SU-DHL-6 (cell line): ENCODE data around the gene KLK1.

Experiments used
- H2AFZ ChIP-seq: fragments of 200-600 bp; sonication (generic); 2 replicates; pipeline ENCODE4 v1.6.1; 2014; ENCODE audit warnings: low read depth, mild to moderate bottlenecking, moderate library complexity, mixed read lengths, antibody characterized with exemption, low read length; ENCODE audit not compliant: severe bottlenecking
- H3F3A ChIP-seq: fragments of 200-600 bp; shearing (Covaris generic); 2 replicates; pipeline ENCODE4 v1.6.0; 2016; ENCODE audit warnings: antibody characterized with exemption, mild to moderate bottlenecking; ENCODE audit not compliant: insufficient read depth
- H3K27ac ChIP-seq: fragments of 200-600 bp; sonication (generic); 2 replicates; pipeline ENCODE4 v1.5.1; 2016; ENCODE audit warnings: low read depth, mild to moderate bottlenecking, low read length, moderate library complexity, mixed read lengths
- H3K27me3 ChIP-seq: fragments of 200-600 bp; sonication (generic), shearing (Covaris generic); 2 replicates; pipeline ENCODE4 v1.6.0; 2014; ENCODE audit warnings: mild to moderate bottlenecking, low read length
- H3K36me3 ChIP-seq: fragments of 200-600 bp; sonication (generic); 2 replicates; pipeline ENCODE4 v1.6.1; 2014; ENCODE audit warnings: mild to moderate bottlenecking, low read length, mixed read lengths
- H3K4me2 ChIP-seq: fragments of 300-600, 200-600 bp; shearing (Covaris generic), sonication (generic); 2 replicates; pipeline ENCODE4 v1.6.0; 2014; ENCODE audit warnings: low read length, low read depth, mild to moderate bottlenecking; ENCODE audit not compliant: poor library complexity, severe bottlenecking
- H3K4me3 ChIP-seq: fragments of 200-600 bp; sonication (generic); 2 replicates; pipeline ENCODE4 v1.5.1; 2014; ENCODE audit warnings: antibody characterized with exemption, low read length, mild to moderate bottlenecking, mixed read lengths; ENCODE audit not compliant: insufficient read depth, poor library complexity, severe bottlenecking
- H3K79me2 ChIP-seq: fragments of 200-600 bp; sonication (generic); 2 replicates; pipeline ENCODE4 v1.6.1; 2014; ENCODE audit warnings: mild to moderate bottlenecking, low read length, moderate library complexity; ENCODE audit not compliant: insufficient read depth
- H3K9ac ChIP-seq: fragments of 200-600 bp; sonication (generic); 2 replicates; pipeline ENCODE4 v1.7.0; 2014; ENCODE audit warnings: mild to moderate bottlenecking, low read length
- H3K9me2 ChIP-seq: fragments of 200-600 bp; sonication (generic); replicated peaks from 2 replicates; pipeline ENCODE4 v1.6.1; 2014; ENCODE audit warnings: low read length; ENCODE audit not compliant: insufficient read depth
- H3K9me3 ChIP-seq: fragments of 200-600 bp; sonication (generic); 2 replicates; pipeline ENCODE4 v1.6.1; 2014; ENCODE audit warnings: low read length, mixed read lengths; ENCODE audit not compliant: insufficient read depth
- H4K20me1 ChIP-seq: fragments of 200-600 bp; sonication (generic); 2 replicates; pipeline ENCODE4 v1.6.1; 2014; ENCODE audit warnings: low read depth, mild to moderate bottlenecking, antibody characterized with exemption, low read length, moderate library complexity, mixed read lengths
- EZH2phosphoT487 ChIP-seq: fragments of 200-600 bp; sonication (generic), shearing (Covaris generic); conservative IDR thresholded peaks from 2 replicates; pipeline ENCODE4 v1.6.1; 2018; ENCODE audit warnings: mild to moderate bottlenecking, antibody characterized with exemption, low read length, moderate library complexity, mixed read lengths
- TF ChIP-seq, protein P1 (sequence below): fragments of 200-600 bp; sonication (generic); IDR thresholded peaks from one replicate; pipeline ENCODE4 v1.5.1; 2017; ENCODE audit warnings: antibody characterized with exemption, mild to moderate bottlenecking, low read length, moderate library complexity; ENCODE audit not compliant: insufficient read depth, poor library complexity, severe bottlenecking

Gene KLK1

DNA sequence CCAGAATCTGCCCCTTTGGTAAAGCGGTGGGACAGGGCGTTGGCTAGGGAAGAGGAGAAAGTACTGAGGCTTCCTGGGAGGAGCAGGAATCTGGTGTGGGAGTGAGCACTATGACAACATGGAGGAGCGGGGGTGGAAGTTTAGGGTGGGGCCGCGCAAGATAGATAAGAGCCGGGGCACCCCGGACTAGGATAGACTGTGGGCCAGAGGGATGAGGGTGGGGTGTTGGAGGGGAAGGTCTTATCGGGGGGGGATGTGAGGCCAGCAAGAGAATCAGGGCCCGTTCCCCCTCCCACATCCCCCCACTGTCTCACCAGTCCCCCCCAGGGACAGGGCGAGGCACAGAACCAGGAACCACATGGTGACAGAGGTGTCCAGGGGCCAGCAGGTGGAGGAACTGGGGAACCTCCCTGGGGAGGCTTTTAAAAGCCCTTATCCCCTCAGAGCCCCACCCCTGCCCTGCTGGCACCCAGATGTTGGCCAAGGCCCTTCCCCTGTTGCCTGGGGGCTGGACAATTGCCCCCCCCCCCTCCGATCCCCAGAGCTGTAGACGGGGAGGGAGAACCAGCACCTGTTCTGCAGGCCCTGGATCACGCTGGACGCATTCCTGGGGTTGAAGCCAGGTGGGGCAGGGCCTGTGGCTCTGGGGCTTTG is at the start of gene KLK1:
TSS of gene KLK1 (minus strand) at position 399 of the 654 bp plus-strand sequence. CDS start at position 360, 39 bp downstream.
- H3K4me3 ChIP-seq, result no peak within 1 kb of the TSS
- H3K4me2 ChIP-seq, result no peak within 1 kb of the TSS
- H3K27me3 ChIP-seq, result no peaks in the 10 kb centered on the region
- H3K9me3 ChIP-seq, result no peaks in the 10 kb centered on the region
- no peak for TF ChIP-seq EZH2phosphoT487
- TF ChIP-seq, protein P1, sequence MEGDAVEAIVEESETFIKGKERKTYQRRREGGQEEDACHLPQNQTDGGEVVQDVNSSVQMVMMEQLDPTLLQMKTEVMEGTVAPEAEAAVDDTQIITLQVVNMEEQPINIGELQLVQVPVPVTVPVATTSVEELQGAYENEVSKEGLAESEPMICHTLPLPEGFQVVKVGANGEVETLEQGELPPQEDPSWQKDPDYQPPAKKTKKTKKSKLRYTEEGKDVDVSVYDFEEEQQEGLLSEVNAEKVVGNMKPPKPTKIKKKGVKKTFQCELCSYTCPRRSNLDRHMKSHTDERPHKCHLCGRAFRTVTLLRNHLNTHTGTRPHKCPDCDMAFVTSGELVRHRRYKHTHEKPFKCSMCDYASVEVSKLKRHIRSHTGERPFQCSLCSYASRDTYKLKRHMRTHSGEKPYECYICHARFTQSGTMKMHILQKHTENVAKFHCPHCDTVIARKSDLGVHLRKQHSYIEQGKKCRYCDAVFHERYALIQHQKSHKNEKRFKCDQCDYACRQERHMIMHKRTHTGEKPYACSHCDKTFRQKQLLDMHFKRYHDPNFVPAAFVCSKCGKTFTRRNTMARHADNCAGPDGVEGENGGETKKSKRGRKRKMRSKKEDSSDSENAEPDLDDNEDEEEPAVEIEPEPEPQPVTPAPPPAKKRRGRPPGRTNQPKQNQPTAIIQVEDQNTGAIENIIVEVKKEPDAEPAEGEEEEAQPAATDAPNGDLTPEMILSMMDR, result no peak
- no peak within 1 kb of the TSS for H3K9ac ChIP-seq
- no peaks in the 10 kb centered on the region for H3K79me2 ChIP-seq
- no peak within 1 kb of the TSS for H2AFZ ChIP-seq
- H4K20me1 ChIP-seq, result no peaks in the 10 kb centered on the region
- no peaks in the 10 kb centered on the region for H3K9me2 ChIP-seq
- no peaks in the 10 kb centered on the region for H3K36me3 ChIP-seq
- H3F3A ChIP-seq, result no peaks in the 10 kb centered on the region
- no peak within 1 kb of the TSS for H3K27ac ChIP-seq

DNA sequence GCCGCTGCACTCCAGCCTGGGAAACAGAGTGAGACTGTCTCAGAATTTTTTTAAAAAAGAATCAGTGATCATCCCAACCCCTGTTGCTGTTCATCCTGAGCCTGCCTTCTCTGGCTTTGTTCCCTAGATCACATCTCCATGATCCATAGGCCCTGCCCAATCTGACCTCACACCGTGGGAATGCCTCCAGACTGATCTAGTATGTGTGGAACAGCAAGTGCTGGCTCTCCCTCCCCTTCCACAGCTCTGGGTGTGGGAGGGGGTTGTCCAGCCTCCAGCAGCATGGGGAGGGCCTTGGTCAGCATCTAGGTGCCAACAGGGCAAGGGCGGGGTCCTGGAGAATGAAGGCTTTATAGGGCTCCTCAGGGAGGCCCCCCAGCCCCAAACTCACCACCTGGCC is 49.5 kb upstream of the KLK1 start, which contains the start of gene KLK2:
TSS of gene KLK2 (plus strand) at position 384 of the 400 bp plus-strand sequence. CDS start 35 bp downstream, outside the sequence.
- Histone ChIP-seq H3F3A (no peaks in the 10 kb centered on the region), H3K27me3 (no peaks in the 10 kb centered on the region; the same call in 1 of the 2 replicates), H3K9me3 (no peaks in the 10 kb centered on the region), H3K9me2 (no peaks in the 10 kb centered on the region), H3K27ac (no peak within 1 kb of the TSS), H3K4me3 (no peak within 1 kb of the TSS), H2AFZ (no peak within 1 kb of the TSS), H3K79me2 (no peaks in the 10 kb centered on the region), H3K4me2 (no peak within 1 kb of the TSS), H3K36me3 (no peaks in the 10 kb centered on the region), H4K20me1 (no peaks in the 10 kb centered on the region), H3K9ac (no peak within 1 kb of the TSS)
- TF ChIP-seq, protein P1, result no peak
- TF ChIP-seq EZH2phosphoT487, result no peak

DNA sequence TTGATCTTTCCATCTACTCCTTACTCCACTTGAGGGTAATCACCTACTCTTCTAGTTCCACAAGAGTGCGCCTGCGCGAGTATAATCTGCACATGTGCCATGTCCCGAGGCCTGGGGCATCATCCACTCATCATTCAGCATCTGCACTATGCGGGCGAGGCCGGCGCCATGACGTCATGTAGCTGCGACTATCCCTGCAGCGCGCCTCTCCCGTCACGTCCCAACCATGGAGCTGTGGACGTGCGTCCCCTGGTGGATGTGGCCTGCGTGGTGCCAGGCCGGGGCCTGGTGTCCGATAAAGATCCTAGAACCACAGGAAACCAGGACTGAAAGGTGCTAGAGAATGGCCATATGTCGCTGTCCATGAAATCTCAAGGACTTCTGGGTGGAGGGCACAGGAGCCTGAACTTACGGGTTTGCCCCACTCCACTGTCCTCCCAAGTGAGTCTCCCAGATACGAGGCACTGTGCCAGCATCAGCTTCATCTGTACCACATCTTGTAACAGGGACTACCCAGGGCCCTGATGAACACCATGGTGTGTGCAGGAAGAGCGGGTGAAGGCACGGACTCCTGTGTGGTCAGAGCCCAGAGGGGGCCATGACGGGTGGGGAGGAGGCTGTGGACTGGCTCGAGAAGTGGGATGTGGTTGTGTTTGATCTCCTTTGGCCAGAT is 47.0 kb upstream of the KLK1 start:
- Histone ChIP-seq H3F3A (no peaks in the 10 kb centered on the region), H3K9ac (no peak overlapping the region), H2AFZ (no peak overlapping the region), H3K4me3 (no peak overlapping the region), H3K9me2 (no peaks in the 10 kb centered on the region), H3K27me3 (no peaks in the 10 kb centered on the region; the same call in 1 of the 2 replicates), H3K4me2 (no peak overlapping the region), H3K36me3 (no peaks in the 10 kb centered on the region), H3K27ac (no peak overlapping the region), H4K20me1 (no peaks in the 10 kb centered on the region), H3K9me3 (no peaks in the 10 kb centered on the region), H3K79me2 (no peaks in the 10 kb centered on the region)
- TF ChIP-seq, protein P1, result no peak
- no peak for TF ChIP-seq EZH2phosphoT487
